DND-41 (cell line): Measurements from ENCODE around the gene UBE3A.

Source experiments
- ATAC-seq: fragments of 200-7000 bp; cut with Tn5 transposase; 3 replicates; pipeline ENCODE4 v1.9.1; 2021; ENCODE audit warnings: low read depth; ENCODE audit not compliant: insufficient read depth
- DNase-seq: peaks from one replicate; pipeline ENCODE4 v3.0.0-alpha.2; 2020
- H2AFZ ChIP-seq: 2 replicates; pipeline ENCODE4 v1.6.0; 2012; ENCODE audit warnings: low read depth, low read length
- H3K27ac ChIP-seq: 2 replicates; pipeline ENCODE4 v1.5.1; 2012; ENCODE audit warnings: low read length, inconsistent platforms
- H3K27me3 ChIP-seq: fragments of 200-600 bp; sonication (generic); 2 replicates; pipeline ENCODE4 v1.6.0; 2012; ENCODE audit warnings: low read length, mild to moderate bottlenecking, inconsistent platforms; ENCODE audit not compliant: insufficient read depth, poor library complexity
- H3K36me3 ChIP-seq: 2 replicates; pipeline ENCODE4 v1.5.1; 2012; ENCODE audit warnings: low read length, inconsistent platforms; ENCODE audit not compliant: insufficient read depth
- H3K4me1 ChIP-seq: 2 replicates; pipeline ENCODE4 v1.5.1; 2012; ENCODE audit warnings: mild to moderate bottlenecking, low read length; ENCODE audit not compliant: insufficient read depth
- H3K4me2 ChIP-seq: 2 replicates; pipeline ENCODE4 v1.6.0; 2012; ENCODE audit warnings: mild to moderate bottlenecking, moderate library complexity, low read length, inconsistent platforms; ENCODE audit not compliant: insufficient read depth
- H3K4me3 ChIP-seq, 2 experiments: fragments of 200-600 bp in 1 of 2; shearing (Covaris generic) in 1 of 2; 2 replicates each; pipeline ENCODE4 v1.5.1; 2012 to 2016; ENCODE audit warnings: inconsistent platforms in 2 of 2, low read length in 2 of 2, mild to moderate bottlenecking in 2 of 2, low read depth in 1 of 2, moderate library complexity in 1 of 2
- H3K79me2 ChIP-seq: 2 replicates; pipeline ENCODE4 v1.6.0; 2012; ENCODE audit warnings: low read length, inconsistent platforms; ENCODE audit not compliant: insufficient read depth
- H3K9ac ChIP-seq: 2 replicates; pipeline ENCODE4 v1.6.0; 2012; ENCODE audit warnings: low read depth, mild to moderate bottlenecking, inconsistent platforms, low read length, moderate library complexity
- H3K9me3 ChIP-seq: 2 replicates; pipeline ENCODE4 v1.5.1; 2012; ENCODE audit warnings: low read length, moderate library complexity, mild to moderate bottlenecking, inconsistent platforms; ENCODE audit not compliant: insufficient read depth, severe bottlenecking
- H4K20me1 ChIP-seq: 2 replicates; pipeline ENCODE4 v1.6.0; 2012; ENCODE audit warnings: low read length; ENCODE audit not compliant: insufficient read depth
- EZH2 ChIP-seq: IDR thresholded peaks from 3 replicates; pipeline ENCODE4 v1.6.1; 2012; ENCODE audit warnings: borderline replicate concordance, low read depth, mild to moderate bottlenecking, moderate library complexity, low read length, inconsistent platforms; ENCODE audit not compliant: severe bottlenecking
- TF ChIP-seq, protein P1 (sequence below): IDR thresholded peaks from 2 replicates; pipeline ENCODE4 v1.5.1; 2012; ENCODE audit warnings: borderline replicate concordance, low read length, moderate library complexity, mild to moderate bottlenecking; ENCODE audit not compliant: poor library complexity, severe bottlenecking; ENCODE audit errors: extremely low read depth

Gene UBE3A

DNA sequence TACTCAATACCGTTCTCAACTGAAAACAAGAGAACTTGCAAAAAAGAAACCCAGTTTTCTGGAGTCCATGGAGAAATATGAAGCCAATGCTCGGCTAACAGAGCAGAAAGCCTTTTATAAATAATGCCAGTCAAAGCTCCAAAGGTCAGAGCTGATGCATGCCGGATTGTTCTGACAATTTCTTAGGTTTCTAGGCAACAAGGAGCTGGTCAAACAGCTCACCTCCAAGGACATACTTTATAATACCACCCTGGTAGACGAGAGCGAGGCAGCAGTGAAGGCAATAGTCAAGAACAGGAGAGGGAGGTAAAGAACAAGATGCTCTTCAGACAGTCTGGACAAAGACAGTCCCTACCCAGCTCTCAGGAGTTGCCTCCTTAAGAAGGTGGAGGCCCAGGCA, 111.1 kb downstream of the UBE3A start:
- H3K79me2 ChIP-seq, result no peaks in the 10 kb centered on the region
- no peak for ATAC-seq
- no peak overlapping the region for H2AFZ ChIP-seq
- H3K36me3 ChIP-seq, result peaks cover 36% of the 10 kb centered on the region; the same call in 1 of the 2 replicates
- no peak overlapping the region for H3K4me2 ChIP-seq
- no peaks in the 10 kb centered on the region for H3K4me1 ChIP-seq
- no peak overlapping the region for H3K27ac ChIP-seq
- no peak for DNase-seq
- TF ChIP-seq, protein P1, sequence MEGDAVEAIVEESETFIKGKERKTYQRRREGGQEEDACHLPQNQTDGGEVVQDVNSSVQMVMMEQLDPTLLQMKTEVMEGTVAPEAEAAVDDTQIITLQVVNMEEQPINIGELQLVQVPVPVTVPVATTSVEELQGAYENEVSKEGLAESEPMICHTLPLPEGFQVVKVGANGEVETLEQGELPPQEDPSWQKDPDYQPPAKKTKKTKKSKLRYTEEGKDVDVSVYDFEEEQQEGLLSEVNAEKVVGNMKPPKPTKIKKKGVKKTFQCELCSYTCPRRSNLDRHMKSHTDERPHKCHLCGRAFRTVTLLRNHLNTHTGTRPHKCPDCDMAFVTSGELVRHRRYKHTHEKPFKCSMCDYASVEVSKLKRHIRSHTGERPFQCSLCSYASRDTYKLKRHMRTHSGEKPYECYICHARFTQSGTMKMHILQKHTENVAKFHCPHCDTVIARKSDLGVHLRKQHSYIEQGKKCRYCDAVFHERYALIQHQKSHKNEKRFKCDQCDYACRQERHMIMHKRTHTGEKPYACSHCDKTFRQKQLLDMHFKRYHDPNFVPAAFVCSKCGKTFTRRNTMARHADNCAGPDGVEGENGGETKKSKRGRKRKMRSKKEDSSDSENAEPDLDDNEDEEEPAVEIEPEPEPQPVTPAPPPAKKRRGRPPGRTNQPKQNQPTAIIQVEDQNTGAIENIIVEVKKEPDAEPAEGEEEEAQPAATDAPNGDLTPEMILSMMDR, result no peak
- TF ChIP-seq EZH2, result no peak
- H3K9me3 ChIP-seq, result peaks cover 6% of the 10 kb centered on the region
- no peak overlapping the region for H3K9ac ChIP-seq
- H3K4me3 ChIP-seq, result no peak overlapping the region
- no peaks in the 10 kb centered on the region for H3K27me3 ChIP-seq
- H4K20me1 ChIP-seq, result no peaks in the 10 kb centered on the region

DNA sequence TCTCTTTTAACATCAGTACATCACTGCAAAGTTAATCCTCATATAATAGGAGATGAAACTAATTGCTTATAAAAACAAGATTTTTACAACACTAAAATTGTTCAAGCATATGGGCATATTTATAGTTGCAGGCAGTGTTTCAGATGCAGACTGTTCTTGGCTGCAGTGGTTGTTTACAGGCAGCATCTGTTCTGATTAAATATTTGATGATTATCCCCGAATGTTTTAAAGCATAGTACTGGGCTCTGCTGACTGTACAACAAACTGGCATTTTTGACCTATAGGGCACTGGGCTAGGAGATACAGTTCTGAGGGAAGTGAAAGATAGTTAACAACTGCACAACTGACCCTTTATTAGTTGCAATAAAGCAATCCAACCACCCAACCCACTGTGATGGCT, 113.6 kb downstream of the UBE3A start:
- H3K36me3 ChIP-seq, result peaks cover 20% of the 10 kb centered on the region; the same call in 1 of the 2 replicates
- no peak overlapping the region for H2AFZ ChIP-seq
- no peak for ATAC-seq
- TF ChIP-seq, protein P1, result no peak
- TF ChIP-seq EZH2, result no peak
- no peak overlapping the region for H3K4me3 ChIP-seq
- H3K27me3 ChIP-seq, result no peaks in the 10 kb centered on the region
- H3K4me2 ChIP-seq, result no peak overlapping the region
- no peaks in the 10 kb centered on the region for H3K79me2 ChIP-seq
- no peak overlapping the region for H3K27ac ChIP-seq
- no peaks in the 10 kb centered on the region for H4K20me1 ChIP-seq
- no peaks in the 10 kb centered on the region for H3K4me1 ChIP-seq
- no peak for DNase-seq
- peaks cover 7% of the 10 kb centered on the region for H3K9me3 ChIP-seq
- no peak overlapping the region for H3K9ac ChIP-seq

DNA sequence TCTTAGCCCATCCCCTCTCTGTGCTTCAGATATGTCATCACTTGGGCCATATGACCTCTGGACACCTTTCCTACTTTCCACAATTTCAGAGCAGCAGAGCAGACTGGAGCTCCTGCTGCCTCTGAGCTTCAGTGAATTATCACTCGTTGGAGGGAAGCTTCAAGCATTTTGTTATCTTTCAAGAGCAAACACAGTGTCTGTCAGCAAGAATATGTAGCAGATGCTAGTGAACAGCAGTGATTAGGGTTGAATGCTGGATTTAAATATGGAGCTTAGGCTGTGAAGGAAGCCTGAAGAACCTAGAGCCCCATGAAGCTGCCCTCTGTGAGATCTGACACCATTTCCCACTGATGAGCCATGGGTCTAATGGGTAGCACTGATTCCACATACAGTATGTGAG, 115.4 kb downstream of the UBE3A start:
- DNase-seq (no peak), ATAC-seq (no peak)
- H3K9me3 ChIP-seq, result peaks cover 9% of the 10 kb centered on the region
- H2AFZ ChIP-seq, result no peak overlapping the region
- TF ChIP-seq, protein P1, result no peak
- no peak for TF ChIP-seq EZH2
- no peak overlapping the region for H3K4me2 ChIP-seq
- H4K20me1 ChIP-seq, result no peaks in the 10 kb centered on the region
- peaks cover 15% of the 10 kb centered on the region; the same call in 1 of the 2 replicates for H3K36me3 ChIP-seq
- no peaks in the 10 kb centered on the region for H3K27me3 ChIP-seq
- no peaks in the 10 kb centered on the region for H3K4me1 ChIP-seq
- no peaks in the 10 kb centered on the region for H3K79me2 ChIP-seq
- H3K9ac ChIP-seq, result no peak overlapping the region
- H3K4me3 ChIP-seq, result no peak overlapping the region
- H3K27ac ChIP-seq, result no peak overlapping the region

DNA sequence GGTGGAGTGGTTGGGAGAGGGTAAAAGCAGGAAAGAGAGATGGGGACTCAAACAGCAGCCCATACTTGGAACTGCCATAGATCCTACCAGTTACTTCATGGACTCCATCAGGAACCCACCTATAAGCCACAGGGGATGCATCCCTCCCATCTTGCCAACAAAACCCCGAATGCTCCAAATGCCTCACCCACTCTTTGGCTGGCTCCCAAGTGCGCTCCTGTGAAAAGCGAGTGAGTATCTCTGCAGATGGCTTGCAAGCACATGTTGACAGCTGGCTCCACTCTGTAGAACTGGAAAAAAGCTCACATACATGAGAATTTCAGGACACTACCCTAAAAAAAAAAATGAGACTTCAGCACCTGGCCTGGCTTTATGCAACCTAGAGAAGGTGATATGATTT, 151.0 kb downstream of the UBE3A start:
- Histone ChIP-seq H3K4me3 (no peak overlapping the region), H3K79me2 (no peaks in the 10 kb centered on the region), H2AFZ (no peak overlapping the region), H3K27ac (no peak overlapping the region), H3K4me2 (no peak overlapping the region), H3K9ac (no peak overlapping the region), H3K4me1 (no peaks in the 10 kb centered on the region), H3K36me3 (no peaks in the 10 kb centered on the region), H4K20me1 (no peaks in the 10 kb centered on the region), H3K9me3 (peaks cover 2% of the 10 kb centered on the region), H3K27me3 (no peaks in the 10 kb centered on the region)
- no peak for DNase-seq
- no peak for ATAC-seq
- TF ChIP-seq, protein P1, result no peak
- TF ChIP-seq EZH2, result no peak
